ENCODE data around the gene GULP1.
"Not testable (repeated sequence)": the region's sequence is repeated elsewhere in the genome, so short reads cannot be mapped to it uniquely, and the experiment has no call there.

GULP1 gene

DNA sequence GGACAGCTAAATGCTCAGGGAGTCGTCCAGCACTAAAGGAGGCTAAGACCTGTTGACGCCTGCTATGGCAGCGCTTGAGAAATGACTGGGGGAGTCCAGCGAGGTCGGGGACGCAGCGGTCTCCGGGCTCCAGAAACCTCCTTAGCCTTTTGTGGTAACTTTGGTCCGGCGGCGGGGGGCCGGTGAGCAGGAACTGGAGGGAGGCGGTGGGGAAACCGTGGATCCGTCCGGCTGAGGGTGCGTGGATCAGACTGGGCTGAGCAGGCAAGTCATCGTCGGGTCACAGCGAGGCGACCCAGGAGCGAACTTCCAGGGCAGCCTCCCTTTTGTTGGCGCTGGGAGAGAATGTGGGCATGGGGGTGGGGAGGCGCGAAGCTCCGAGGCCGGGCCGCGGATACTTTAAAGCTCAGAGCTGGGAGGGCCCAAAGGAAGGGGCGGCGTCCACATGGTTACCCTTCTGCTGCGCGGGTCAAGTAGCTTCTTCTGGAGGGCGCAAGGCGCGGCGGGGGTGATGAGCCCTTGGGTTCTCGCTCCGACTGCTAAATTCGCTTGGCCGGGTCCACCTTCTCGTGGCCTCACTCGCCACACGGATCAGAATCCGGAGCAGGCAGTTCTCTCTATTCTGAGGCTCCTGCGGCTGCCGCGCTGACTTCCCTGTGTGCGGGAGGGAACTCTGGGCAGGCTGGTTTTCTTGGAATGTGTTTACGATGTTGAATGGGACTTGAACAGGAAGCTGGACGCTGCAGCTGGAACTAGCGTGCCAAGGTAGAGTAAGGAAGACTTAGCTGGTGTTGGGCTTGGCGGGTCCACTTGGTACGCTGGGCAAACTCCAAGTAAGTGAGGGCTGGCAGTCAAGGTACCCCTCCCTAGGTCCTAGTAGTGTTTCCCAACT lies 920 bp downstream of the GULP1 start:
- Histone ChIP-seq H3K9ac (ENCODE audit: low read depth, low read length) (peak overlapping the region; percentile 96), H3K36me3 (ENCODE audit: control insufficient read depth, insufficient read depth, low read length) (0 out of 2 replicates have a peak, but pooled peaks cover under 1% of the 10 kb centered on the region), H3K9me3 (ENCODE audit: control insufficient read depth, insufficient read depth, low read length) (no peaks in the 10 kb centered on the region), H3K27me3 (ENCODE audit: control insufficient read depth, insufficient read depth, low read length) (no peaks in the 10 kb centered on the region), H3K4me1 (ENCODE audit: control insufficient read depth, insufficient read depth, low read length) (peaks cover 17% of the 10 kb centered on the region; the same call in 1 of the 2 replicates), H3K4me3 (ENCODE audit: low read depth, low read length) (peak overlapping the region; percentile 98), H3K27ac (ENCODE audit: low read depth, low read length) (peak overlapping the region; percentile 95)

DNA sequence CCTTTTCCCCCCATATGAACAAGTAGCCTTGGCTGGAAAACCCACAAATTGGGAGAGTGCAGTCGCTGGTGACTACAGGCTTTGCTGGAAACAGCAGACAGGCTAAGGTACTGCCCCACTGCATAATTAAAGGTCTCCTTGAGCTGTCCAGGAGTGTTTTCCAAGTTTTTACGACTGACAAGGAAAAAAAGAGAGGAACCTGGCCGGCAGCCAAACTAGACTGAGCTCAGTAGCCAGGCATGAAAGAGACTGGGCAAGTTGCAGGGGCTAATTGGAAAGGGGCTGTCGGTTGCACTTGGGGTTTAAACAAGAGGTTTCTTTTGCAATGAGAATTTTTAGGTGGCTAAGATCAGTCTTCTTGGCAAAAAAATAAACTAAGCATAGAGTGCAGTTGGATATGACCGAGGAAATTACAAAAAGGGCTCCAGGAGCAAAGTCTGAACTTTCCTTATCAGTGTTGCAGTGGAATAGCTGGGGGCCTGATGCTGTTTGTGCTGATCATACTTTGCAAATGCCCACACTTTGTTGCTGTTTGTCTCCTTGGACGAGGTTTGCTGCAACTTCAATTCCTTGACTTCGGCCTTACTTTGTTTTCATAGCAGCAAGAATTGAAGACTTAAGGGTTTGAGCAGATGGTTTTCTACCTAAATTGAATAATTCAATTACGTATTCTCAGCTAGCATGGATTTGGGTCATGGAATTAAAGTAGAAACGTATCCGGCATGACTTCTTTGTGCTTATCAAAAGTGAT lies 2.1 kb downstream of the GULP1 start:
- H3K9me3 ChIP-seq (ENCODE audit: control insufficient read depth, insufficient read depth, low read length) = no peaks in the 10 kb centered on the region; the same call in 1 of the 2 replicates
- H3K4me3 ChIP-seq (ENCODE audit: low read depth, low read length) = peak overlapping the region; percentile 98
- peaks cover 5% of the 10 kb centered on the region; the same call in 1 of the 2 replicates for H3K36me3 ChIP-seq (ENCODE audit: control insufficient read depth, insufficient read depth, low read length)
- no peaks in the 10 kb centered on the region for H3K27me3 ChIP-seq (ENCODE audit: control insufficient read depth, insufficient read depth, low read length)
- H3K9ac ChIP-seq (ENCODE audit: low read depth, low read length) = peak overlapping the region; percentile 96
- H3K4me1 ChIP-seq (ENCODE audit: control insufficient read depth, insufficient read depth, low read length) = peaks cover 19% of the 10 kb centered on the region; the same call in 1 of the 2 replicates
- peak overlapping the region; percentile 95 for H3K27ac ChIP-seq (ENCODE audit: low read depth, low read length)

GRCh38 chr2:188294352-188294926 lies 2.8 kb downstream of the GULP1 start:
- Histone ChIP-seq H3K36me3 (ENCODE audit: control insufficient read depth, insufficient read depth, low read length) (peaks cover 5% of the 10 kb centered on the region; the same call in 1 of the 2 replicates), H3K27me3 (ENCODE audit: control insufficient read depth, insufficient read depth, low read length) (no peaks in the 10 kb centered on the region), H3K4me3 (ENCODE audit: low read depth, low read length) (peak overlapping the region; percentile 98), H3K9ac (ENCODE audit: low read depth, low read length) (peak overlapping the region; percentile 96), H3K9me3 (ENCODE audit: control insufficient read depth, insufficient read depth, low read length) (no peaks in the 10 kb centered on the region; the same call in 1 of the 2 replicates), H3K27ac (ENCODE audit: low read depth, low read length) (peak overlapping the region; percentile 95), H3K4me1 (ENCODE audit: control insufficient read depth, insufficient read depth, low read length) (peaks cover 24% of the 10 kb centered on the region)

DNA sequence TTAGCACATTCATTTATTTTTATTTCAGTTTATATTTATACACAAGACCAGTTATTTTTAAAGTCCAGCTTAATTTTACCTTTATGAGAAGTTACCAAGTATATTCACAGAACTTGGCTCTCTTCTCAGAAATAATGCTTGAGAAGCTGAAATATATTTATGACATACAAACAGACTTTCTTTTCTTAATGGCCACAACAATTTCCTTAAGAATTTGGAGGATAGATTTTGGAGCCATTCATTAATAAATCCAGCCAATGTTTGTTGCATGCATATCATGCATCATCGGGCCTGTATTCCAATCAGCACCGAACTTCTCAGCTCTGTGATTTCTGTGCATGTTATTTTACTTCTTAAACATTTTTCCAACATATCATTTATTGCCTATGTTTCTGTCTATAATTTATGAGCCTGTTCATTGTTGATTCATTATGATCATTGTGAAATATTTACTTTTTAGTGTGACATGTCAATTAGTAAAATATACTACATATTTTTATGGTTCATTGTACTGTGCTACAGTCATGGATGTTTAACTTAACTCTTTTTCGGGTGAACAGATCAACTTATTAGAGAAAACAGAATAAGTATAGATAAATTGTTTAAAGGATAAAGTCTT lies 3.5 kb downstream of the GULP1 start:
- Histone ChIP-seq H3K27ac (ENCODE audit: low read depth, low read length) (peak overlapping the region; percentile 95), H3K4me1 (ENCODE audit: control insufficient read depth, insufficient read depth, low read length) (peaks cover 31% of the 10 kb centered on the region), H3K36me3 (ENCODE audit: control insufficient read depth, insufficient read depth, low read length) (peaks cover 5% of the 10 kb centered on the region; the same call in 1 of the 2 replicates), H3K4me3 (ENCODE audit: low read depth, low read length) (peak overlapping the region; percentile 98), H3K27me3 (ENCODE audit: control insufficient read depth, insufficient read depth, low read length) (no peaks in the 10 kb centered on the region), H3K9me3 (ENCODE audit: control insufficient read depth, insufficient read depth, low read length) (no peaks in the 10 kb centered on the region; the same call in 1 of the 2 replicates), H3K9ac (ENCODE audit: low read depth, low read length) (peak overlapping the region; percentile 96)

- H3K4me1 ChIP-seq (ENCODE audit: control insufficient read depth, insufficient read depth, low read length) = peaks cover 49% of the 10 kb centered on the region
- no peak overlapping the region for H3K9ac ChIP-seq (ENCODE audit: low read depth, low read length)
- H3K27me3 ChIP-seq (ENCODE audit: control insufficient read depth, insufficient read depth, low read length) = no peaks in the 10 kb centered on the region
- no peak overlapping the region for H3K27ac ChIP-seq (ENCODE audit: low read depth, low read length)
- no peak overlapping the region for H3K4me3 ChIP-seq (ENCODE audit: low read depth, low read length)
- peaks cover 5% of the 10 kb centered on the region; the same call in 1 of the 2 replicates for H3K36me3 ChIP-seq (ENCODE audit: control insufficient read depth, insufficient read depth, low read length)
- H3K9me3 ChIP-seq (ENCODE audit: control insufficient read depth, insufficient read depth, low read length) = no peaks in the 10 kb centered on the region; the same call in 1 of the 2 replicates
Observed at GRCh38 chr2:188297978-188298377, 6.3 kb downstream of the GULP1 start.

GRCh38 chr2:188298937-188299371 lies 7.3 kb downstream of the GULP1 start:
- H3K36me3 ChIP-seq (ENCODE audit: control insufficient read depth, insufficient read depth, low read length); H3K9ac ChIP-seq (ENCODE audit: low read depth, low read length); H3K9me3 ChIP-seq (ENCODE audit: control insufficient read depth, insufficient read depth, low read length); H3K27me3 ChIP-seq (ENCODE audit: control insufficient read depth, insufficient read depth, low read length); H3K4me3 ChIP-seq (ENCODE audit: low read depth, low read length): not testable (repeated sequence)
- Histone ChIP-seq H3K27ac (ENCODE audit: low read depth, low read length) (peak overlapping the region; percentile 72), H3K4me1 (ENCODE audit: control insufficient read depth, insufficient read depth, low read length) (peaks cover 56% of the 10 kb centered on the region)

DNA sequence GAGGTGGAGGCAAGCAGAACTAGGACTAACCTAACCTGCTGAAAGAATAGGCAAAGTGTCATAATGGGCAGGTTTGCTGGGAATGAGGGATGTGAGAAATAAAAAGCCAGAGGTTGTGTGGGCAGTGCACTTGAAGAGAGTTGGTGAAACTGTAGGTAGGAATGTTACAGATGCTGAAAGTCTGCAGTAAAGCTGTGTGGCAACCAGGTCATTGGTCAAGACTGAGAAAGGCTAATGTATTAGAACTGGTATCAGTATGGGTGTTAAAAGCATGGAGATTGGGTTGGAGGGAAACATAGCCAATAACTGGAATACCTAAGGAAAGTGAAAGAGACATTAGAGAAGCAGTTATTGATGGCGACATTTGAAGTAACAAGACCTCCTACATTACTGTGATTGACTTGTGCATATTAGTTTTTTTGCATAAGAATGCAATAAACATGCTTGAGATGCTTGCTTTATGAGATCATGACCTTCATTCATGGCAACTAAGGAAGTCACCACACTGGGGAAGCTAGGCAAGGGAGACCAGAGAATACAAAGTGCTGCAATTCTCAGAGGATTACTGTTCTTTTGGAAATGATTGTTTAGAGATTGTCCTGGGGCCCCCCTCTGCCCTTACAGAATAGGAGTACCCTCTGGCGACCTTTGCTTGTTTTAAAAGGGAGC lies 11.8 kb downstream of the GULP1 start:
- no peaks in the 10 kb centered on the region for H3K9me3 ChIP-seq (ENCODE audit: control insufficient read depth, insufficient read depth, low read length)
- H3K27me3 ChIP-seq (ENCODE audit: control insufficient read depth, insufficient read depth, low read length) = no peaks in the 10 kb centered on the region
- peak overlapping the region; percentile 96 for H3K27ac ChIP-seq (ENCODE audit: low read depth, low read length)
- H3K4me3 ChIP-seq (ENCODE audit: low read depth, low read length) = peak overlapping the region; percentile 18
- H3K9ac ChIP-seq (ENCODE audit: low read depth, low read length) = peak overlapping the region; percentile 39
- peaks cover 91% of the 10 kb centered on the region for H3K4me1 ChIP-seq (ENCODE audit: control insufficient read depth, insufficient read depth, low read length)
- no peaks in the 10 kb centered on the region; the same call in 1 of the 2 replicates for H3K36me3 ChIP-seq (ENCODE audit: control insufficient read depth, insufficient read depth, low read length)

DNA sequence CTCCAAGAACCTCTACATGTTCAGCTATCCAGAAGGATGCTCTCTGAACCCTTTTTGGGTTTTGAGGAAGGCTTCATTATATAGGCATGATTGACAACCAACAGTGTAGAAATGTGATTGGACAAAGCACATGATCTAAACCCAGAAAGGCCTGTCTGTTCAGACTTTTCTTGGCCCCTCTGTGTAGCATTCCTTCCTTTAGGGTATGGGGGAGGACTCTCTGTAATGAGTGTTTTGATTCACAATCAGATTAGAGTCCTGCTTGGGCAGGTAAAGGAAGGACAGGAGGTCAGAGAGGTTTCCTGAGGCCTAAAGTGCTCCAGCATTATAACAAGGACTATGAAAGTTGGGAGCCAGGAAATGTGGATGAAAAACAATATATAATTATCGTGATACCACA lies 13.6 kb downstream of the GULP1 start:
- Histone ChIP-seq H3K9me3 (ENCODE audit: control insufficient read depth, insufficient read depth, low read length) (no peaks in the 10 kb centered on the region), H3K9ac (ENCODE audit: low read depth, low read length) (no peak overlapping the region), H3K27me3 (ENCODE audit: control insufficient read depth, insufficient read depth, low read length) (no peaks in the 10 kb centered on the region), H3K36me3 (ENCODE audit: control insufficient read depth, insufficient read depth, low read length) (no peaks in the 10 kb centered on the region), H3K4me3 (ENCODE audit: low read depth, low read length) (no peak overlapping the region), H3K27ac (ENCODE audit: low read depth, low read length) (peak overlapping the region; percentile 96), H3K4me1 (ENCODE audit: control insufficient read depth, insufficient read depth, low read length) (peaks cover 81% of the 10 kb centered on the region)

DNA sequence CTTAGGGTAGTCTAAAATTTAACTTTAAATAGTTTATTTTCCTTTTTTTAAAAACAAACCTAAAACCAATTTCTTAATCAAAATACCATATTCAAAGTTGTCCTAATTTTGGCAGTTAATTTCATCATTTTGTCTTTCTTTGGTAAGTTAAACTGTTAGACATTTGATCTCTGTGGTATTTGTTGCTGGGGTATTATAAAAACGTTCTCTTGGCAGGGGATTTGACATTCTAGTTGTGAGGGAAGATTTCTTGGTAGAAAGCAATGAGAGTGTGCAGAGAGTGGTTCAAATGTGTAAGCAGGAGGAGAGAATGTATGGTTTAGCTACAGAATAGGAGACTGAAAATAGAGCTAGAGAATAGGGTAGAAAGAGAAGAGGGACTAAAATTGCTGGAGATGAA lies 14.6 kb downstream of the GULP1 start:
- no peaks in the 10 kb centered on the region for H3K36me3 ChIP-seq (ENCODE audit: control insufficient read depth, insufficient read depth, low read length)
- H3K27ac ChIP-seq (ENCODE audit: low read depth, low read length) = peak overlapping the region; percentile 18
- no peak overlapping the region for H3K9ac ChIP-seq (ENCODE audit: low read depth, low read length)
- H3K4me3 ChIP-seq (ENCODE audit: low read depth, low read length) = no peak overlapping the region
- H3K4me1 ChIP-seq (ENCODE audit: control insufficient read depth, insufficient read depth, low read length) = peaks cover 74% of the 10 kb centered on the region
- H3K9me3 ChIP-seq (ENCODE audit: control insufficient read depth, insufficient read depth, low read length) = no peaks in the 10 kb centered on the region
- H3K27me3 ChIP-seq (ENCODE audit: control insufficient read depth, insufficient read depth, low read length) = no peaks in the 10 kb centered on the region

GRCh38 chr2:188307850-188308283 lies 16.2 kb downstream of the GULP1 start:
- H3K27me3 ChIP-seq (ENCODE audit: control insufficient read depth, insufficient read depth, low read length) = no peaks in the 10 kb centered on the region
- no peak overlapping the region for H3K27ac ChIP-seq (ENCODE audit: low read depth, low read length)
- H3K4me1 ChIP-seq (ENCODE audit: control insufficient read depth, insufficient read depth, low read length) = peaks cover 58% of the 10 kb centered on the region
- H3K9ac ChIP-seq (ENCODE audit: low read depth, low read length) = no peak overlapping the region
- peaks cover 3% of the 10 kb centered on the region; the same call in 1 of the 2 replicates for H3K9me3 ChIP-seq (ENCODE audit: control insufficient read depth, insufficient read depth, low read length)
- no peaks in the 10 kb centered on the region for H3K36me3 ChIP-seq (ENCODE audit: control insufficient read depth, insufficient read depth, low read length)
- H3K4me3 ChIP-seq (ENCODE audit: low read depth, low read length) = no peak overlapping the region
